GM21576 (cell line): ENCODE results near the gene DOCK8.

Experiments
- ATAC-seq: cut with Tn5 transposase; IDR thresholded peaks from one replicate; pipeline ENCODE4 v1.9.1; 2021; ENCODE audit warnings: mild to moderate bottlenecking, moderate library complexity; ENCODE audit not compliant: unreplicated experiment

The DOCK8 gene

GRCh38 chr9:453832-454231 lies 239.2 kb downstream of the DOCK8 start:
- ATAC-seq: no peak

- no peak for ATAC-seq
Observed at GRCh38 chr9:456365-456764, 241.7 kb downstream of the DOCK8 start.

GRCh38 chr9:458590-458989 lies 243.9 kb downstream of the DOCK8 start:
- no peak for ATAC-seq

DNA sequence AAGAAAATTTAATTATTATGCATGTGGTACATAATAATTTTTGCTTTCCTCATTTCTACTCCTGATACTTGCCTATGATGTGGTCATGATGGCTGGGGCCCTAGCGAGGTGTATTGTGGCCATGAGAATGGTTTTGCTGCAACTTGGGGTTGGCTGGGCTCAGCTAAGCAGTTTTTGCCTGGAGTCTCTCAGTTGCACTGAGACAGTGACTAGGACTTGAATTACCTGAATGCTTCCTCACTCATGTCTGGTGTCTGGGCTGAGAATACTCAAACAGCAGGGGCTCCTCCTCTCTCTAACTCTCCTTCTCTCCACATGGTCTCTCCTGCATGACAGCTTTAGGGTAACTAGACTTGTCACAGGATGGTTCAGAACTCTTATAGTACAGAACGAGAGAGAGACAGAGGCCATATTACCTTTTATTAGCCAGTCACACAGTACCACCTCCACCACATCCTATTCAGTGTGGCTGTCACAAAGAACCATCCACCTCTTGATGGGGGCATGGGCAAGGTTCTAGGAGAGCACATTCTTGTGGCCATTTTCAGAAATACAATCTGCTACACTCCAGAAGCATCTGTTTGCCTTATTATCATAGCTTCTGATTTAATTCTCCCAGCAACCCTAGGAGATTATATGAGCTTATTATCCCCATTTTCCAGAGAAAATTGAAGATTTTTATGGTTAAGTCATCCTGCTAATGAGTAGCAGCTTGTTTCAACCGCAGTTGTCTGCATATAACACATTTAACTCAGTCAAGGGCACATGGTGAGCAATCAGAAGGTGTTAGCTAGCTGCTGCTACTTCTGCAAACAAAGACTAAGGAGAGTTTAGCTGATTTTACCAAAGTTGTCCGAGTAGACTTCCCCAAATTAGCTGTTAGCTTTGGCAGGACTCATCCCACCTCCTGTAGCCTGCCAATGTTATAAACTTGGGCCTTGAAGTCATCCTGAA lies 245.1 kb downstream of the DOCK8 start:
- ATAC-seq: no peak

GRCh38 chr9:462121-462520 lies 247.5 kb downstream of the DOCK8 start:
- ATAC-seq: no peak

GRCh38 chr9:462606-463005 lies 247.9 kb downstream of the DOCK8 start:
- ATAC-seq: no peak

- no peak for ATAC-seq
Observed at GRCh38 chr9:463455-464171, 248.9 kb downstream of the DOCK8 start.

DNA sequence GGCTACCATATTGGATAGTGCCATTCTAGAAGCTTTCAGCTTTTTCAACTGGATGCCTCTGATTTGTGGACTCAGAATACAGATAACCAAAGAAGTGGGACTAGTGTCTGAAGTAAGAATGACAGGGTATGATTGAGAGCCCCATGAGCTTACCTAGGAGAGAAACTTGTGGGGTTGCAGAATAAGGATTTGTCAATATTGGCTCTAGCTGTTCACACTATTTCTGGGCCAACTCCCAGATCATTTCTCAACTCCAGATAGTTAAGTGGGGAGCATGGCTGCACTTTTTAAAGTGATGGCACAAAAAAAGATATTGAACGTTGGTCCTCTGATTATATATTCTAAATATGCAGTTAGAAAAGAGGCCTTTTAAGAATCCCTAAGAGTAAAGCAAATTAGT lies 252.1 kb downstream of the DOCK8 start:
- ATAC-seq: no peak

- no peak for ATAC-seq
Observed at GRCh38 chr9:468766-469426, 254.2 kb downstream of the DOCK8 start.

DNA sequence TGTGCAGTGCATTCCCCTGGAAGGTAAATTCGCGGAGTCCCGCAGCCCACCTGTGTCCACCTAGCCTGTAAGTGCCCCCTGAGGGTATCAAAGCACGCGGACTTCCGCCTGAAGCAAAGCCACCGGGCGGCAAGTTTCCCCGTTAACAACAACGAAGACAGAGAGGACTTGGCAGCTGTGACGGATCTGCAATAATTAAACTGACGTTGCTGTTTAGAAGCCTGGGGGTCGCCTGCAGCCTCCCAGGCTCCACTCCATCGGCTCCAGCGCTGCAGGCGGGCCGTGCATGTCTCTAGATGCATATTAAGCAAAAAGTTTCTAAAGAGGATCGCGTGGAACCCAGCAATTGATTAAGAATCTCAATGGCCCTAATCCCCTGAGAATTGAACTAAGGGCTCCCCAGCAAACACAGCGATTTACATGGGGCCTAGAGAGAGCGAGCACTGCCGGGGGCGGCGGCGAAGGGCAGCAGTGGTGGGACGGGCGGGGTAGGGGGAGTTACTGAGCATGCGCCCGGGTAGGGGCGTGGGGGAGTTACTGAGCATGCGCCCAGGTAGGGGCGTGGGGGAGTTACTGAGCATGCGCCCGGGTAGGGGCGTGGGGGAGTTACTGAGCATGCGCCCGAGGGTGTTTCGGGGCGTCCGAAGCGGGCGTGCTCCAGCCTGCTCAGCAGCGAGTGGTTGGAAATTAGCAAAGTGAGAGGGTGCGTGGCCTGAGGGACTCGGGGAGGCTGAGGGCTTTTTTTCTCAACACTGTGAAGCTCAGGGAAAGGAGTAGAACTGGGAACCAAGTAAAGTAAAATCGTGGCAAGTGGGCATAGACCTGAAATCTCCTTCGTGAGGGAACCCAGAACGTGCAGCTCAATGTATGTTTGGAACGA lies 255.2 kb downstream of the DOCK8 start:
- ATAC-seq: peak; percentile 90

DNA sequence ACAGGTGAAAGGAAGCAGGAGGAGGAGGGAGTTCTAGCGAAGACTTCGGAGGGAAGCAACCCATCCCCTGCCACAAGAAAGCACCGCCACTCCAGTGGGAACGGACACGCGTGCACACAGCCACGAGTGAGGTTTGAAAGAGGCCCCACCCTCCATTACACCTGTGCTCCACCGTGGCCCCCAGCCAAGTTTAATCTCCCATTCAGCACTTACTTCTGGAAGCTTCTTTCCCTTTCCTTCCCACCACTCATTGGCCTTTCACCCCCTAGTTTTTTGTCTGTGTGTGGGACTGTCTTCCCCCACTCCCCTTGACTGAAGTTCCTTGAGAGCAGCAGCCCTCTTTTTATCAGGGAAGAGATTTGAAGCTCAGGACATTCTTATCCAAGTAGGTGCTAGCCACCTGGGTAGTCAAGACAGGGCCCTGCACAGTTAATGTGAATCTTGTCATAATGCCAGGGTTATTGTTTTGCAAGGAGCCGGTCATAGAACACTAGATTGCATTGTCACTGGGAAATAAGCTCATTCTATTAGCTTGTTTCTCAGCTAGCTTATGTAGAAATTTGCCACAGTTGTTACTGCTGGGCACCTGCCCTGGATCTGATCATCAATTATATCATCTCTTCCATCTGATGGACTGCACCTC lies 256.0 kb downstream of the DOCK8 start:
- ATAC-seq: no peak

GRCh38 chr9:471320-471719 lies 256.7 kb downstream of the DOCK8 start:
- no peak for ATAC-seq

GRCh38 chr9:472479-473075 lies 257.9 kb downstream of the DOCK8 start:
- ATAC-seq: no peak

DNA sequence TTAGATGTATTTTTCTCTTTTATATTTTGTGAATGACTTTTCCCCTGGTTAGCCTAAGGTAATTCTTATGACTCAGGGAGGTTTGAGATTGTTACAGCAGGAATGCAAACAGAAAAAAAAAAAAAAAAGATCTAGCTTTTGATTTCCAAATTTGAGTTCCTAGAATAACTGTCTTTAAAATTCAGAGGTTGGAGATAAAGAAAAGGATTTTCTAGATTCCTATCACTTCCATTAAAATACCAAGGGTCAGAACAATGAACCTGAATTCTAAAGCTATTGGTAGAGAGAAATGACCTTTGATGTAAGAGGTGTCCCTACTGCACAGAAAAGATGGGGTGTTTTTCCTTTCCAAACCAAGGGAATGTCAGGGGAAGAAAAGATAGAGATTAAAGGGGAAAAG lies 262.5 kb downstream of the DOCK8 start:
- no peak for ATAC-seq

GRCh38 chr9:479304-479970 lies 264.8 kb downstream of the DOCK8 start:
- no peak for ATAC-seq

- no peak for ATAC-seq
Observed at GRCh38 chr9:479971-480350, 265.3 kb downstream of the DOCK8 start.

GRCh38 chr9:482739-483138 lies 268.1 kb downstream of the DOCK8 start:
- no peak for ATAC-seq

DNA sequence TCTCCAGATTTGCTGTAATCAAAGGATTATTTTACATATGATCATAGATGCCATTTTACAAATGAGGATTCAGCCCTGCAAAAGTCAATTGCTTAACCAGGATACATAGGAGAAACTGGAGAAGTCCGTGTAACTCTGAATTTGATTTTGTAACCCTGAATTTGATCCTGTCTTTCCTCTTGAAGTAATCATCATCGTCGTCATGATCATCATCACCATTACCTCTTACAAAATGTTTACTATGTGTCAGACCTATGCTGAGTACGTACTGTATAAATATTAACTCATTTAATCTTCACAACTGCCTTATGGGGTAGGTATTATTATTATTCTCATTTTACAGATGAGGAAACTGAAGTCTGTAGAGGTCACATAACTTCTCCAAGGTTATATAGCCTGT lies 271.5 kb downstream of the DOCK8 start:
- no peak for ATAC-seq

DNA sequence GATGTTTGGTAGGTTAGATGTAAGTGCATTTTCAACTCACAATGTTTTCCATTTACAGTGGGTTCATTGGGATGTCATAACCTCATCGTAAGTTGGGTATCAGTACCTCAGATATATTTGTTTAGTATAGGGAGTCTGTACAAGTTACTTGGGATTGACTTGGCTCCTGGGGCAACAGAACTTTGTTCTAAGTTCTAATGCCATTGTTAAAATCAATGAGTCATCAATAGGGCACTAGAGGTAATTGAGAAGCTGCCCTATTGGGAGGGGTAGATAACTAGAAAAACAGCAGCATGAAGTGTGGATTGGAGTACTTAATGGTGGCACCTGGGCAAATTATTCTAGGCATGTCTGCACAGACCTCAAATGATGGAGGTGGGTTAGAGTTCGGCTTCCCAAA lies 272.8 kb downstream of the DOCK8 start:
- ATAC-seq: no peak
